ENCODE results near the gene ZSCAN2. TPM values are rescaled to one million over a fixed set of nuclear protein-coding genes. Genes with fewer than 3 reads are reported as not detected.

ZSCAN2 gene
- total and polyA plus RNA-seq, 4 donors, result 9.7 to 16.2 (median 14.0) TPM

Other genes starting within 250 kb of the ZSCAN2 start
- gene WDR73, start 53.3 kb downstream of the ZSCAN2 start, total RNA-seq, result 10 to 100 TPM; 20.2 to 33.6 TPM
- gene WDR73, start 53.3 kb downstream of the ZSCAN2 start, polyA plus RNA-seq (ENCODE audit: insufficient read length in 2 of 2), result 10 to 100 TPM; 29.0 to 35.2 TPM
- 10 to 100 TPM; 13.0 to 17.0 TPM for gene NMB, start 57.2 kb downstream of the ZSCAN2 start, total RNA-seq
- gene NMB, start 57.2 kb downstream of the ZSCAN2 start, polyA plus RNA-seq (ENCODE audit: insufficient read length in 2 of 2), result 10 to 100 TPM; 23.5 to 29.7 TPM
- 100 to 1,000 TPM; 108 to 185 TPM for gene SEC11A, start 115.1 kb downstream of the ZSCAN2 start, total RNA-seq
- gene SEC11A, start 115.1 kb downstream of the ZSCAN2 start, polyA plus RNA-seq (ENCODE audit: insufficient read length in 2 of 2), result 100 to 1,000 TPM; 125 to 134 TPM
- gene ZNF592, start 147.6 kb downstream of the ZSCAN2 start, total RNA-seq, result 10 to 100 TPM; 10.2 to 14.1 TPM
- 10 to 100 TPM; 29.4 to 29.5 TPM for gene ZNF592, start 147.6 kb downstream of the ZSCAN2 start, polyA plus RNA-seq (ENCODE audit: insufficient read length in 2 of 2)
- 1 to 10 TPM; 5.8 to 6.2 TPM for gene ALPK3, start 216.3 kb downstream of the ZSCAN2 start, total RNA-seq
- 1 to 10 TPM; 6.6 to 8.7 TPM for gene ALPK3, start 216.3 kb downstream of the ZSCAN2 start, polyA plus RNA-seq (ENCODE audit: insufficient read length in 2 of 2)

All from spinal cord (tissue), 4 donors.